Heart left ventricle (tissue), 16 donors: ENCODE measurements around the gene PDCL2. TPM values are rescaled to one million over a fixed set of nuclear protein-coding genes. Genes with fewer than 3 reads are reported as not detected.

ENCODE experiments used
- ATAC-seq, 4 donors: fragments of 200-7000 bp; cut with Tn5 transposase; one replicate each; pipeline ENCODE4 v1.9.1; 2020 to 2022; ENCODE audit warnings: moderate library complexity in 4 of 4, mild to moderate bottlenecking in 3 of 4, moderate number of reproducible peaks in 1 of 4
- DNase-seq, 5 donors: peaks; one replicate each; pipeline ENCODE4 v3.0.0-alpha.2; 2020
- H3K27ac ChIP-seq, 12 donors: fragments of 200-600 bp; sonication (generic) in 4 of 12; one replicate each; pipeline versions ENCODE4 v1.5.0 to v1.8.0; 2016 to 2022; ENCODE audit warnings: mild to moderate bottlenecking in 2 of 12
- H3K27me3 ChIP-seq, 9 donors: fragments of 200-600 bp; sonication (generic) in 2 of 9; one replicate each; pipeline versions ENCODE4 v1.5.1 to v1.8.0; 2016 to 2022; ENCODE audit warnings: mild to moderate bottlenecking in 3 of 9
- H3K36me3 ChIP-seq, 9 donors: fragments of 200-600 bp; sonication (generic) in 2 of 9; one replicate each; pipeline versions ENCODE4 v1.5.0 to v1.8.0; 2018 to 2022; ENCODE audit warnings: mild to moderate bottlenecking in 2 of 9
- H3K4me1 ChIP-seq, 12 donors: fragments of 200-600 bp; sonication (generic) in 4 of 12; one replicate each; pipeline versions ENCODE4 v1.5.0 to v1.8.0; 2016 to 2022; ENCODE audit warnings: mild to moderate bottlenecking in 3 of 12
- H3K4me3 ChIP-seq, 12 donors: fragments of 200-600 bp; sonication (generic) in 4 of 12; one replicate each; pipeline versions ENCODE4 v1.5.0 to v1.8.0; 2017 to 2022; ENCODE audit warnings: mild to moderate bottlenecking in 9 of 12, moderate library complexity in 4 of 12
- H3K9me3 ChIP-seq, 12 donors: fragments of 200-600 bp; sonication (generic) in 4 of 12; one replicate each; pipeline versions ENCODE4 v1.5.0 to v1.8.0; 2016 to 2022; ENCODE audit warnings: mild to moderate bottlenecking in 1 of 12
- CTCF ChIP-seq, 12 donors: fragments of 200-600 bp; sonication (generic) in 4 of 12; IDR thresholded peaks; one replicate each; pipeline versions ENCODE4 v1.5.0 to v1.8.0; 2018 to 2022; ENCODE audit warnings: antibody characterized with exemption in 12 of 12, mild to moderate bottlenecking in 5 of 12
- POLR2A ChIP-seq, 2 donors: fragments of 450-650 bp; IDR thresholded peaks; one replicate each; pipeline ENCODE4 v1.6.1; 2017; ENCODE audit warnings: antibody characterized with exemption in 2 of 2, mild to moderate bottlenecking in 2 of 2, moderate library complexity in 2 of 2
- WGBS, 4 donors: extraction: QIAGEN DNeasy Blood & Tissue Kit in 2 of 4; methylation state at CpG; one replicate each; pipeline versions ENCODE4 v1.1.5 to v1.1.7; 2013 to 2018; 5-methylcytosine and 5-hydroxymethylcytosine counted together
- intact Hi-C, 10 donors: fragments of 100-400 bp; cut with DNase I; formaldehyde crosslinking; loops; one replicate each; pipeline versions ENCODE4 v1.11.1 to v1.14.2; 2022
- polyA plus RNA-seq, 2 donors: library from polyadenylated mRNA; stranded (reverse); fragments of 200-250 nt; gene quantifications; one replicate each; pipeline ENCODE4 v1.2.3, GENCODE V29; 2013
- total RNA-seq, 9 donors: library from RNA; depleted of rRNA in 2 of 9; stranded (reverse); fragments of >200 nt in 2 of 9; fragmentation: NEBNext Ultra II Directional in 3 of 9; extraction: Animal tissue kit (Norgen Biotek cat#: 25700) in 3 of 9; gene quantifications; one replicate each; pipeline versions ENCODE4 v1.1.0 to v1.2.4, GENCODE V29; 2016 to 2023
- donor health status: ischemic (EF 13 %, LVEDD 7.1; RV severe dilation, severe dysfunction).
- donor health status: healthy with polysubstance abuse.
- donor health status: DM: no; HTN: yes; CAD: no.
- donor health status: DM: no; HTN: no; CAD: no.
- donor health status: ischemic (EF 25% LVEDD 6.9; RV normal size, moderate dysfunction).
- donor health status: ischemic (EF 25% LVEDD 5.7; RV mildly dilated, moderate dysfunction).
- donor health status: healthy.
- donor health status: DM: yes; HTN: yes; CAD: no.
- donor health status: ischemic (EF 35%, LVEDD 5.7; RV mildly dilated, moderate dysfunction).
- donor health status: nonischemic (EF 11% LVEDD 7.7; RV severe dilation, severe dysfunction).
- donor health status: DM: yes; HTN: yes; CAD: no.
- donor health status: PGD.
- donor health status: ischemic (EF 29% LVEDD 5.4; RV normal size, mild dysfunction).
- donor health status: nonischemic (EF 23%, LVEDD 6.1; RV moderate dilation, normal function).

PDCL2 gene
- total and polyA plus RNA-seq, 11 donors: not detected

GRCh38 chr4:55545641-55546505, 46.2 kb downstream of the PDCL2 start:
- peak; percentile 78 to 91 (median 85) for DNase-seq
- intact Hi-C loops: loop anchor here (1.0 to 10.0 kb wide), 14 partner anchors 91 to 403 kb away; partner anchors contain the start of genes EXOC1 (in 6 of the 10), SRD5A3 (in 6 of the 10), TMEM165 (in 3 of the 10) and CEP135 (in 1 of the 10)
- H3K27me3 ChIP-seq: no peaks in the 10 kb centered on the region

GRCh38 chr4:55545151-55545550, 46.9 kb downstream of the PDCL2 start:
- WGBS, 4 donors: 3 to 6% (median 4%) methylated on average over 6 of the region's 6 CpGs
- TF ChIP-seq POLR2A (IDR thresholded peaks at IDR 0.05) (no peak), CTCF (IDR thresholded peaks at IDR 0.05) (no peak)
- Histone ChIP-seq H3K36me3 (no peaks in the 10 kb centered on the region), H3K4me1 (peaks cover 0 to 34% (median 17%) of the 10 kb centered on the region in 12 donors), H3K27ac (peak overlapping the region; percentile 97 to 99 (median 99)), H3K27me3 (no peaks in the 10 kb centered on the region), H3K4me3 (peak overlapping the region; percentile 73 to 99 (median 95)), H3K9me3 (no peaks in the 10 kb centered on the region)
- intact Hi-C loops: loop anchor here in 9 of 10 donors (5.0 to 10.0 kb wide), 11 partner anchors 90 to 320 kb away; partner anchors contain the start of genes EXOC1 (in 6 of the 9), SRD5A3 (in 3 of the 9) and TMEM165 (in 3 of the 9)
- no peak for ATAC-seq
- DNase-seq: no peak

More at GRCh38 chr4:55545641-55546505, 46.2 kb downstream of the PDCL2 start:
- Histone ChIP-seq H3K27ac (peak overlapping the region; percentile 97 to 99 (median 99)), H3K4me1 (peaks cover 0 to 34% (median 17%) of the 10 kb centered on the region in 12 donors), H3K9me3 (no peaks in the 10 kb centered on the region), H3K4me3 (peak overlapping the region; percentile 73 to 99 (median 95)), H3K36me3 (no peaks in the 10 kb centered on the region)
- ATAC-seq: peak; percentile 59 to 80 (median 70)
- no peak for TF ChIP-seq CTCF (IDR thresholded peaks at IDR 0.05)
- peak in 1 of 2 donors; percentile 41 for TF ChIP-seq POLR2A (IDR thresholded peaks at IDR 0.05)
- 0 to 1% (median 0%) methylated on average over 34 to 87 of the region's 87 CpGs for WGBS, 4 donors

GRCh38 chr4:55543858-55544257, 48.2 kb downstream of the PDCL2 start:
- Histone ChIP-seq H3K27ac (no peak overlapping the region), H3K4me1 (peaks cover 0 to 34% (median 17%) of the 10 kb centered on the region in 12 donors), H3K27me3 (no peaks in the 10 kb centered on the region), H3K36me3 (no peaks in the 10 kb centered on the region), H3K4me3 (no peak overlapping the region), H3K9me3 (no peaks in the 10 kb centered on the region)
- TF ChIP-seq POLR2A (IDR thresholded peaks at IDR 0.05) (no peak), CTCF (IDR thresholded peaks at IDR 0.05) (no peak)
- no peak for DNase-seq
- intact Hi-C loops: loop anchor here in 9 of 10 donors (10.0 kb wide), 7 partner anchors 89 to 321 kb away; partner anchors contain the start of genes EXOC1 (in 4 of the 9) and TMEM165 (in 1 of the 9)
- no peak for ATAC-seq

- H3K27me3 ChIP-seq: no peaks in the 10 kb centered on the region
These were observed 51.8 kb downstream of the PDCL2 start for GRCh38 chr4:55540271-55540670.

More at GRCh38 chr4:55540271-55540670, 51.8 kb downstream of the PDCL2 start:
- Histone ChIP-seq H3K4me1 (peaks cover 0 to 23% (median 9%) of the 10 kb centered on the region in 12 donors), H3K36me3 (no peaks in the 10 kb centered on the region), H3K4me3 (no peak overlapping the region), H3K27ac (no peak overlapping the region), H3K9me3 (no peaks in the 10 kb centered on the region)
- ATAC-seq (no peak), DNase-seq (no peak)
- WGBS, 4 donors: 94 to 98% (median 96%) methylated on average over 3 of the region's 3 CpGs
- TF ChIP-seq POLR2A (IDR thresholded peaks at IDR 0.05) (no peak), CTCF (IDR thresholded peaks at IDR 0.05) (no peak)
- intact Hi-C loops: loop anchor here in 9 of 10 donors (10.0 kb wide), 7 partner anchors 85 to 325 kb away; partner anchors contain the start of genes EXOC1 (in 4 of the 9) and TMEM165 (in 1 of the 9)
